Ishikawa (cell line): ENCODE data around the gene RBPMS2.

Experiments
- CEBPB ChIP-seq: IDR thresholded peaks from 2 replicates; pipeline ENCODE4 v1.6.1; 2012
- CREB1 ChIP-seq: IDR thresholded peaks from 2 replicates; pipeline ENCODE4 v1.6.1; 2012; ENCODE audit warnings: low read depth
- EGR1 ChIP-seq: IDR thresholded peaks from 2 replicates; pipeline ENCODE4 v1.6.1; 2012
- EP300 ChIP-seq: IDR thresholded peaks from 2 replicates; pipeline ENCODE4 v1.6.1; 2012; ENCODE audit warnings: borderline replicate concordance
- FOXM1 ChIP-seq: IDR thresholded peaks from 2 replicates; pipeline ENCODE4 v1.6.1; 2012; ENCODE audit warnings: low read depth, borderline replicate concordance
- MAX ChIP-seq: IDR thresholded peaks from 2 replicates; pipeline ENCODE4 v1.6.1; 2012
- NFIC ChIP-seq: IDR thresholded peaks from 2 replicates; pipeline ENCODE4 v1.6.1; 2012
- RAD21 ChIP-seq: IDR thresholded peaks from 2 replicates; pipeline ENCODE4 v1.6.1; 2012; ENCODE audit warnings: low read depth
- REST ChIP-seq: IDR thresholded peaks from 2 replicates; pipeline ENCODE4 v1.6.1; 2012; ENCODE audit warnings: low read depth, mild to moderate bottlenecking
- TAF1 ChIP-seq: IDR thresholded peaks from 2 replicates; pipeline ENCODE4 v1.6.1; 2012; ENCODE audit warnings: low read depth, mild to moderate bottlenecking
- TCF12 ChIP-seq: IDR thresholded peaks from 2 replicates; pipeline ENCODE4 v1.6.1; 2012; ENCODE audit warnings: low read depth
- TEAD4 ChIP-seq: IDR thresholded peaks from 2 replicates; pipeline ENCODE4 v1.6.1; 2012
- YY1 ChIP-seq: IDR thresholded peaks from 2 replicates; pipeline ENCODE4 v1.6.1; 2012; ENCODE audit warnings: low read depth
- ZBTB7A ChIP-seq: IDR thresholded peaks from 2 replicates; pipeline ENCODE4 v1.6.1; 2012; ENCODE audit warnings: low read depth
- TF ChIP-seq, protein P1 (sequence below): IDR thresholded peaks from 2 replicates; pipeline ENCODE4 v1.6.1; 2012

The RBPMS2 gene

DNA sequence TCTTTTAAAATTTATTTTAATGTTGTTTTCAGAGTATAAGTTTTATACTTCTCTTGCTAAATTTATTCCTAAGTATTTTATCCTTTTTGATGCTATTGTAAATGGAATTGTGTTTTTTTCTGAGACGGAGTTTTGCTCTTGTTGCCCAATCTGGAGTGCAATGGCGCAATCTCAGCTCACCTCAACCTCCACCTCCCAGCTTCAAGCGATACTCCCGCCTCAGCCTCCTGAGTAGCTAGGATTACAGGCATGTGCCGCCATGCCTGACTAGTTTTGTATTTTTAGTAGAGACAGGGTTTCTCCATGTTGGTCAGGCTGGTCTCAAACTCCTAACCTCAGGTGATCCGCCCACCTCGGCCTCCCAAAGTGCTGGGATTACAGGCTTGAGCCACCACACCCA, 19.9 kb upstream of the RBPMS2 start:
- TF ChIP-seq CEBPB = peak; percentile 61; the same call in 1 of the 2 replicates

GRCh38 chr15:64792282-64792681, 16.9 kb upstream of the RBPMS2 start:
- no peak for TF ChIP-seq CEBPB
- no peak for TF ChIP-seq REST
- no peak for TF ChIP-seq ZBTB7A
- TF ChIP-seq RAD21 = no peak
- TF ChIP-seq TCF12 = no peak
- TF ChIP-seq EP300 = no peak
- no peak for TF ChIP-seq TAF1
- TF ChIP-seq, protein P1, sequence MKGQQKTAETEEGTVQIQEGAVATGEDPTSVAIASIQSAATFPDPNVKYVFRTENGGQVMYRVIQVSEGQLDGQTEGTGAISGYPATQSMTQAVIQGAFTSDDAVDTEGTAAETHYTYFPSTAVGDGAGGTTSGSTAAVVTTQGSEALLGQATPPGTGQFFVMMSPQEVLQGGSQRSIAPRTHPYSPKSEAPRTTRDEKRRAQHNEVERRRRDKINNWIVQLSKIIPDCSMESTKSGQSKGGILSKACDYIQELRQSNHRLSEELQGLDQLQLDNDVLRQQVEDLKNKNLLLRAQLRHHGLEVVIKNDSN = no peak
- no peak for TF ChIP-seq FOXM1

GRCh38 chr15:64791401-64791800, 16.0 kb upstream of the RBPMS2 start:
- no peak for TF ChIP-seq CEBPB
- TF ChIP-seq, protein P1 = no peak
- TF ChIP-seq TCF12 = no peak
- TF ChIP-seq TAF1 = no peak
- TF ChIP-seq YY1 = no peak
- TF ChIP-seq TEAD4 = no peak
- no peak for TF ChIP-seq FOXM1

DNA sequence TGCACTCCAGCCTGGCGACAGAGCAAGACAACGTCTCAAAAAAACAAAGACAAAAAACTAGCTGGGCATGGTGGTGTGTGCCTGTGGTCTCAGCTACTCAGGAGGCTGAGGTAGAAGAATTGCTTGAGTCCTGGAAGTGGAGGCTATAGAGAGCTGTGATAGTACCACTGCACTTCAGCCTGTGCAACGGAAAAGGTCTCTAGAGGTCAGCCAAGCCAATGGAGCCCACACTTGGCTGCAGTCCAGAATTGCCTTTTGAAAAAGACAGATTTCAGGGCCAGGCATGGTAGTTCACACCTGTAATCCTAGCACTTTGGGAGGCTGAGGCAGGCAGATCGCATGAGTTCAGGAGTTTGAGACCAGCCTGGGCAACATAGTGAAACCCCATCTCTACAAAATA, 8.4 kb upstream of the RBPMS2 start:
- TF ChIP-seq REST = no peak
- no peak for TF ChIP-seq CREB1
- 0 out of 2 replicates have a peak, but pooled peaks have one; percentile 17 for TF ChIP-seq NFIC
- TF ChIP-seq TCF12 = no peak

DNA sequence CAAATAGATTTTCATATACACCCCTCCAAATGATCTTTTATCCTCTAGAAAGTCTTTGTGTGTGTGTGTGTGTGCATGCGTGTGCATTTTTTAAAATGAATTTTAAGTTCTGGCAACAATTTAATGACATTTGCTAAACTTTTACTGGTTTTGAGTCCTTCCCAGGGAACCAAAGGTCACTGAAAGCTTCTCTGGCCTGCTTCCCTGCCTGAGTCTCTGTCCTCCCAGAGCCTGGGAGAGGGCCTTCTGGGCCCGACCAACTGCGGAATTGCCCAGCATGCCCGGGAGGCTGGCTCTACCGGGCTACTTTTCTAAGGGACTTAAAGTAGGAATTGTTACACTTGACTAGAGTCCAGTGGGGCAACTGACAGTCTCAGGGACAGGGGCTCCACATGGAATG, 7.4 kb upstream of the RBPMS2 start:
- TF ChIP-seq TAF1 (no peak), YY1 (no peak), RAD21 (no peak), ZBTB7A (no peak), MAX (no peak), CREB1 (no peak), TEAD4 (no peak), EP300 (no peak), CEBPB (no peak), NFIC (no peak), REST (no peak), FOXM1 (no peak), EGR1 (no peak), TCF12 (no peak)
- TF ChIP-seq, protein P1 = no peak

- TF ChIP-seq TAF1 = no peak
Measured at GRCh38 chr15:64781299-64781698, 5.9 kb upstream of the RBPMS2 start.
